ENCODE data around the gene PHF19.

DNA sequence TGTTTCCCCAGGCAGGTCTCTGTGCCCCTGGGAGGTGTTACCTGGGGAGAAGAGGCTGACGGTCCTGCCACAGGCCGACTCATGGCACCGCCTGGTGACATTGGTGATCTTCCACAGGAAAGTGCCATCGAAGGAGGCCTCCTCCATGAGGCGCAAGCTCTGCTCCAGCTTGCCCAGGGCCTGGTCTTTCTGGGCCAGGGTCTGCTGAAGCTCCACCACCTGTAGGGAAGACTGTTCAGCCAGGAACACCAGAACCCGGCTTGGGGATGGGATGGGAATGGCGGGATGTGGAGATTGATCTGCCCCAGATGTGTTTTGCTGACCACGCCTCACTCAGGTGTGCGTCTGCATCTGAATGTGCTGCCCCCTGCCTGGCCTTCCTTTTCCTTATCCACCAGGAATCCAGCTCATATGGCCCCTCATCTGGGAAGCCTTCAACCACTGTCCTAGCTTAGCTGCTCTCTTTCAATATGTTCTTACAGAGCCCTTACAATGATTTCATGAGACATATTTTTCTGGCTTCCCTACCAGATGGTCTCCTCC, 34.4 kb upstream of the PHF19 start:
- TF ChIP-seq POLR2A (IDR thresholded peaks at IDR 0.05) (no peak), CTCF (IDR thresholded peaks at IDR 0.05) (no peak)

Measured in right lobe of liver (tissue), 4 donors.